SIG-M5 treated with dmso at 0.1 percent for 504 hours (cell line): ENCODE results near the gene KIF20A.
"Not testable (repeated sequence)": the region's sequence is repeated elsewhere in the genome, so short reads cannot be mapped to it uniquely, and the experiment has no call there.

Experiments
- DNase-seq: peaks from one replicate; lab custom pipeline; 2025; ENCODE audit not compliant: unreplicated experiment; lab: John Stamatoyannopoulos, UW

The KIF20A gene

DNA sequence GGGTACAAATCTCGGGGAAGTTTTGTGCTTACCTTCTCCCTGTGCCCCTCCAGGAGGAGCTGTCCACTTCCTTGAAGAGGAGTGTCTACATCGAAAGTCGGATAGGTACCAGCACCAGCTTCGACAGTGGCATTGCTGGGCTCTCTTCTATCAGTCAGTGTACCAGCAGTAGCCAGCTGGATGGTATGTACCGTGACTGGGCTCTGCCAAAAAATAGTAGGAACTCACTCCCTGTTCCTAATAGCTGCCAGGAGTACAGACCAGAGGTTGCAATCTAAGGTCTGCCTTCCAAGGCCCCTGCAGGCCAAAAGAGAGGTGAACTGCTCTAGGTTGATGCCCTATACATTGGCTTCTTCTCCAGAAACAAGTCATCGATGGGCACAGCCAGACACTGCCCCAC is 3.9 kb downstream of the KIF20A start:
- DNase-seq: no peak

DNA sequence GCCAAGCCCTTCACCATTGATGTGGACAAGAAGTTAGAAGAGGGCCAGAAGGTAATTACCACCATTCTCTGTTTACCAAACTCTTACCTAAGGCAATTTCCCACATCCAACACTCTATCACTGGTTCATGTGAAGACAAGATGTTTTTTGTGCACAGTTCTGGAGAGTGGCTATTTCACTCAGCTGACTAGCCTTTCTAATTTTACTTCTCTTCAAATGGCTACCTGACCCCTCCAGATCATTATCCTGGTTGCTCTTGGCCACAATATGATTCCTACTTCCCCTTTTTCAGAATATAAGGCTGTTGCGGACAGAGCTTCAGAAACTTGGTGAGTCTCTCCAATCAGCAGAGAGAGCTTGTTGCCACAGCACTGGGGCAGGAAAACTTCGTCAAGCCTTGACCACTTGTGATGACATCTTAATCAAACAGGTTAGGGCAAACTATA is 7.1 kb downstream of the KIF20A start:
- DNase-seq: peak; percentile 76

DNA sequence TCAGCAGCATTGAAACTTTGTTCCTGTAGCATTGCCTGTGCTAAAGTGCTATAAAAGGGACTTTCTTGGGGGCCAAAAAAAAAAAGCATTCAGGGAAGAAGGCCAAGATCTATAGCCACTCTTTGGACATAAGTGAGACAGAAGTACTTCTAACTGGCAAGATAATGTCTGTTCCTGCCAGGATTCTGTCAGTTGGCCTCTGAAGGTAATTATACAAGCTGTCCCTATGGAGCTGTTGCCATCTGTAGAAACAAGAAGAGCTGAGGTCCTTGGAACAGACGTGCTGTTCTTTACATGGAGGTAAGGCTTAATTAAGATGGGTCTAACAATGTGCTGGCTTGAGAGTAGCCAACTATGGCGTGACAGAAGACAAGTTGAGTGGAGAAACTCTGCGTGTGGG is 9.7 kb downstream of the KIF20A start:
- DNase-seq: no peak

DNA sequence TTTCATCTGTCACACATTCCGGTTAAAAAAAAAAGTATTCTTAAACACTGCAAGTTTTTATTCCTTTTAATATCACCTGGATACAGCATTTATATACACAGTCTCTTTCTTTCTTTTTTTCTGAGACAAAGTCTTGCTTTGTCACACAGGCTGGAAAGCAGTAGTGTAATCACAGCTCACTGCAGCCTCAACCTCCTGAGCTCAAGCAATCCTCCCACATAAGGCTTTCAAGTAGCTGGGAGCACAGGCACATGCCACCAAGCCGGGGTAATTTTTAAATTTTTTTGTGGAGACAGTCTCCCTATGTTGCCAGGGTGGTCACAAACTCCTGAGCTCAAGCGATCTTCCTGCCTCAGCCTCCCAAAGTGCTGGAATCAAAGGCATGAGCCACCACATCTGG is 13.9 kb downstream of the KIF20A start:
- no peak for DNase-seq

DNA sequence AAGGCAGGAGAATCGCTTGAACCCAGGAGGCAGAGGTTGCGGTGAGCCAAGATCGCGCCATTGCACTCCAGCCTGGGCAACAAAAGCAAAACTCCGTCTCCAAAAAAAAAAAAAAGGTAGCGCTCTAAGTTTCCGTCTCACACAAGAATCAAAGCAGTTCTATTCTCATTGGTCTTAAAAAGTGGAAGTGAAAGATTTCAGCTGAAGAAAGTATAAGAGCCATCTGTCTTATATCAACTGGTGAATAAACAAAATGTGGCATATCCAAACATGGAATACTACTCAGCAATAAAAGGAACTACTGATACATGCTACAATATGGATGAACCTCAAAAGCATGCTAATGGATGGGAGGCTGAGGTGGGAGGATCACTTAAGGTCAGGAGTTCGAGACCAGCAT is 14.9 kb downstream of the KIF20A start:
- DNase-seq: not testable (repeated sequence)

DNA sequence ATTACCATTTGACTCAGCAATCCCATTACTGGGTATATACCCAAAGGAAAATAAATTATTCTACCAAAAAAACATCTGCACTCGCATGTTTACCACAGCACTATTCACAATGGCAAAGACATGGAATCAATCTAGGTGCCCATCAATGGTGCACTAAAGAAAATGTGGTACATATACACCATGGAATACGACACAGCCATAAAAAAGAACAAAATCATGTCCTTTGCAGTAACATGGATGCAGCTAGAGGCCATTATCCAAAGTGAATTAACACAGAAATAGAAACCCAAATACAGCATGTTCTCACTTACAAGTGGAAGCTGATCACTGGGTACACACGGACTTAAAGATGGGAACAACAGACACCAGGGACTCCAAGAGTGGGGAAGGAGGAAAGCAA is 32.1 kb downstream of the KIF20A start:
- DNase-seq: no peak

DNA sequence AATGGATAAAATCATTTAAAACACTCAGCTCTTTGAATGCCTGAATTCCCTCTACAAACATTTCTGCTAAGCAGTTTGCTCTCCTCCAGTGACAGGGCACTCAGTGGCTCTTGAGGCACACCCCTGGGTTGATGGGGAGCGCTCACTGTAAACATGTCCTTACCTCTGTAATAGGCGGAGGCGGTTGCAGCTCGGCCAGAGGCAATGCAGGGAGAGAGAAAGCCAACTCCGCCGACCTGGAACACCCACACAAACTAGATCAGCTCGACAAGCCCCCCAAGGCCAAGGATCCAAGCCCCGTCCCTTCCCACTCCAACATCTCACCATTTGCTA is 33.9 kb downstream of the KIF20A start:
- DNase-seq: no peak

DNA sequence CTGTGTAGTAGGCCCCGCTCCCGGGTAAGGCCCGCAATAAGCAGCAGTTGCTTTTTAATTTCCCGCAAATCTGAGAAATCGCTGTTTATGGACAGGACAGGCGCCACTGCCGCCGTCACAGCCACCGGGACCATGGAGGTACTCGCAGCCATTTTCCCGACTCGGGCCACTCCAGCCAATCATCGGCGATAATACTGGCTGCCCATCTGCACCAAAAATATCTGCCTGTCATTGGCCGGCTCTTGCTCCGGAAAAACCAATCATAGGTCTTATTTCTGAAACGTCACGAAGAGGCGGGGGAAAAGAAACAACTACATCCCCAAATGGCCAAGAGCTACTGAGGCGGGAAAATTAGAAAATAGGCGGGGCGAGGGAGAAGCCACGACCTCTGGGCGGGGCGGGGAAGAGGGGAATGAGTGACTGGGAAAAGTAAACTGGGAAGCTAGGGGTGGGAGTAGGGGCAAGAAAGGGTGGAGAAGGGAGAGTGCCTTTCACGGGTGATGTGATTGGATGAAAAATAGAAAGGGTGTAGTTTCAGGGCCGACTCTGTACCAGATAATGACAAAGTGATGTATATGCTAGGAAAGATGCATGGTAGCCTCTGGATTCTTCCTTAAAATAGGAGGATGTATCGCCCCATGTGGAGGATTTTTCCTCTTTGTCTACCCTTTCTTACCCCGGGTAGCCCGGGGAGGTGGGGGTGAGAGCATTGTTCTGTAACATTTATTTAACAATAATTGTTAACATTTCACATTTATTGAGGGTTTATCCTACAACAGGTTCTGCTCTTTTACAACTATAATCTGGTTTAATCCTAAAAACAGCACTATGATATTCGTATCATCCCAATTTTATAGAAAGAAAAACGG is 34.5 kb downstream of the KIF20A start, which contains the start of gene CDC23:
CDC23 (minus strand) TSS at position 163 of the 869 bp plus-strand sequence; CDS start at position 152, 11 bp downstream.
- peak; percentile 99 for DNase-seq

DNA sequence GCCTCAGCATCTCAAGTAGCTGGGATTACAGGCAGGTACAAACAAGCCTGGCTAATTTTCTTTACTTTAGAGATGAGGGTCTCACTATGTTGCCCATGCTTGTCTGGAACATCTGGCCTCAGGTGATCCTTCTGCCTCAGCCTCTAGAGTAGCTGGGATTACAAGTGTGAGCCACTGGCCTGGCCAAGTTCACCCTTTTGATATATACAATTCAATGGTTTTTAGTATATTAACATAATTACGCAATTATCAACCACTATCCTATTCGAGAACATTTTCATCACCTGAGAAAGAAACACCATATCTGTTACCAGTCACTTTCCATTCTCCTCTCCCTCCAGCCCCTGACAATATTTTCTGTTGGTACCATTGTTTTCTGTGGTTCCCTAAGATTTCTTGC is 37.9 kb downstream of the KIF20A start:
- DNase-seq: no peak

DNA sequence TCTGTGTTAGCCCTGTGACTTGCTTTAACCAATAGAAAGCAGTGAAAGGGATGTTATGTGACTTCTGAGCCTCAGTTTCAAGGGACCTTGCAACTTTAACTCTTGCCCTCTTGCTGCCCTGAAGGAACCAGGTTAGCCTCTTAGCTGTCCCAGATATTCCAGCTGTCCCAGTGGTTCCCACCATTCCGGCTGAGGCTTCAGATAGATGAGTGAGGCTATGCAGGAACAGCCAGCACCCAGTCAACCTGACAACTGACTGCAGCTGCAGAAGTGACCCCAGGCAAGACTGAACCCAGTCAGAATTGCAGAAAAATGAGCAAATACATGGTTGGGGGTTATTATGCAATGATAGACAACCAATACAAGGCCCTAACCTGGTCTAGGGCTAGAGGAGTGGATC is 44.6 kb downstream of the KIF20A start:
- DNase-seq: no peak

DNA sequence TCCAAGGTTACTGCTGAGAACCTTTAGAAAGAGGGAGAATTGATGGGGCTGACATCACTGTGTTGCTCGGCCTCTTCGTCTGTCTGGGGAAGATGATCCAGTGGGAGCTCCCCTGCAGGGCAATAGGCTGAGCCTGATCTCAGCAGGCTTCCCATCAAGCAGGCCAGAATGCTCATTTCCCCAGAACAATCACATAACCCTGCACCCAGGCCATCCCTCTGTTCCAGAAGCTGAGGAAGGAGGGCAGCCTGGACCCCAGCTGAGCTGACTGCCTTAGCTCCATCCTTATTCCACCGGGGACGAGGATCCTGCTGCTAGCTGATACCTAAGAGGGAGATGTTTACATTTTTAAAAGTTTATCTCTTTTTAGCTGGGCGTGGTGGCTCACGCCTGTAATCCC is 45.8 kb downstream of the KIF20A start:
- no peak for DNase-seq

DNA sequence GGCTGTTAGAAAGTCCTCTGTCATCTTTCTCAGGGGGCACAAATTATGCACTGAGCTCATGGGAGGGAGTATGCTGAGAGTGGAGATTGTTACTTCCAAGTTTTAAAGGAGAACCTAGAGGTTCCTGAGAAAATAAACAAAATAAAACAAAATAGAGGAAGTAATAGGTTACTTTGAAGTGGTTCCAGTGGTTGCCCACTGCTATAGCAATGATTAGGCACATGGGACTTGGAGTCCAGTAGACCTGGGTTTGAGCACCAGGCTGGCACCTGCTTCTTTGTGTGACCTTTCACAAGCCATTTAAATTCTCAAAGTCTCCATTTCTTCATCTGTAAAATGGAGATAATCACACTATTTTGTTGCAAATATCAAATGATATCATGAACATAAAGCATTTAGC is 48.0 kb downstream of the KIF20A start:
- DNase-seq: no peak

DNA sequence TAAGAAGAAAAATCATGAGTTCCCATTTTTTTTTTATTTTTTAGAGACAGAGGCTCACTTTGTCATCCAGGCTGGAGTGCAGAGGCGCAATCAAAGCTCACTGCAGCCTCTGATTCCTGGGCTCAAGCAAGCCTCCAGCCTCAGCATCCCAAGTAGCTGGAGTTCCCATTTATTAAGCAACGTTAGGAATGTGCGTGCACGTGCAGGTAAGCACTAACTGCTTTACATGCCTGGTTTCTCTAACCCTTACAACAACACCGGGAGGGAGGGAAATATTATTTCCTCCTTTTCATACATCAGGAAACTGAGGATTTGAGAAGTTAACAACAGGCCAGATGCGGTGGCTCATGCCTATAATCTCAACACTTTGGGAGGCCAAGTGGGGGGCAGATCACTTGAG is 50.5 kb downstream of the KIF20A start:
- no peak for DNase-seq

DNA sequence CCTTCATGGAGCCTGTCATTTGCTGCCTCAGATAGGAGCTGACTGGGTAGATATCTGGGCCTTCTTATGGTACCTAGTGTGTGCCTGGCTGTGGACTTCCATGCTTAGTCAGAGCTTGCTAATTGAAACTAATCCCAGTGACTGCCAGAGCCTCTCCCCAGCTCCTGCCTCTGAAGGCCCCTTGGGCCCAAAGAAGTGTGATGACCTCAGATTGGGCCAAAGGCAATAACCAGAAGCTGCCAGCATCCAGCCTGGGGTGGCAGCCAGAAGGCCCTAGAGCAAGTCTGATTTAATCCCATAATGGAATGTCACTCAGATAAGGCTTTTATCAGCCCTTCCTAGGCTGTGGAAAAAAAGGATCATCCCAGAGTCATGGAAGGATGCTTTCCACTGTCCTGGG is 51.3 kb downstream of the KIF20A start:
- no peak for DNase-seq

DNA sequence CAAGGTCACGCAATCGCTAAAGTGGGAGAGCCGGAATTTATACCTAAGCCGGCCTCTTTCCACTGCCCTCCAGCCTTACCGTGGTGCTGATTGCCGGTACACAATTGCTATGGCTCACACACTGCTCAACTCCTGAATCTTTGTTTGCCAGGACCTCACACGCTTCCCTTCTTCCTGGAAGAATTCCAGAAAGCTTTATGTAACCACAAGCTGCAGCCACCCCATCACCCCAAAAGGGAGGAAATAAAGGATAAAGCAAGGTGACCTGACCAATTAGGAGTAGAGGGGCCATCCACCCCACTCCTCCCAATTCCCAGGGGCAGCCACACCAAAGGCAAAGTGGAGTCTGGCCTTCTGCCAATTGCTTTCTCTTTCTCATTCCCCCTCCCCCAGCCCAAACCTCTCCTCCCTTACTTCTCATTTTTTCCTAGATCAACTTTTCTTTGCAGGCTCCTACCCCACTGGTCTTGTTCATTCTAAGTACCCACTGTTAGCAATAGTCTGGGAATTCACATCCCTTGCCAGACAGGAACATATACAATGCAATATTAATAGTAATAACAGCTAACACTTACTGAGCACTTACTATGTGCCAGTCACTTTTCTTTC is 52.2 kb downstream of the KIF20A start:
- peak; percentile 15 for DNase-seq

DNA sequence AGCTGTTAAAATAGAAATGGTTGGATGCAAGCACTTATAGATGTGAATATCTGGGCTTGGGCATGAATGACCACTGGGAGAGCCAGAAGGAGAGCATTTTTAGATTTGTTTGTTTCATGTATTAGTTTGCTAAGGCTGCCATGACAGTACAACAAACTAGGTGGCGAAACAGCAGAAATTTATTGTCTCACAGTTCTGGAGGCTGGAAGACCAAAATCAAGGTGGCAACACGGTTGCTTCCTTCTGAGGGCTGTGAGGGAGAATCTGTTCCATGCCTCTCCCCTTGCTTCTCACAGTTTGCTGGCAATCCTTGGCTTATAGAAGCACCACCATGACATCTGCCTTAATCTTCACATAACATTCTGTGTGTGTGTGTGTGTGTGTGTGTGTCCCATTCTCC is 54.4 kb downstream of the KIF20A start:
- no peak for DNase-seq

DNA sequence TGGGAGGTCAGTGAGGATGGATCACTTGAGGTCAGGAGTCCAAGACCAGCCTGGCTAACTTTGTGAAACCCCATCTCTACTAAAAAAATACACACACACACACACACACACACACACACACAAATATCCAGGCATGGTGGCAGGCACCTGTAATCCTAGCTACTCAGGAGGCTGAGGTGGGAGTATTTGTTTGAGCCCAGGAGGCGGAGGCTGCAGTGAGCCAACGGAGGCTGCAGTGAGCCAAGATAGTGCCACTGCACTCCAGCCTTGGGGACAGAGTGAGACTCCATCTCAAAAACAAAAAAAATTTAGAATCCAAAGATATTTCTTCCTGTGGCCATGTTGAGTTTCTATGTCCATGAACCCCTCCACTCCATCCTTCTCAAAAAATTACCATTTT is 55.7 kb downstream of the KIF20A start:
- DNase-seq: no peak
